Liver (tissue), 3 donors: ENCODE results near the gene RCVRN.

Experiments
- ATF3 ChIP-seq: IDR thresholded peaks from 2 replicates; pipeline ENCODE4 v1.6.1; 2016; ENCODE audit warnings: antibody characterized with exemption
- CTCF ChIP-seq: fragments of 150-350 bp; IDR thresholded peaks from 2 replicates; pipeline ENCODE4 v1.5.1; 2017; ENCODE audit warnings: improper control_type of control experiment, low read depth, low read length; ENCODE audit not compliant: missing input control
- GABPA ChIP-seq, 2 donors: IDR thresholded peaks in 1 of 2; conservative IDR thresholded peaks in 1 of 2; 2 replicates each; pipeline ENCODE4 v1.6.1; 2016; ENCODE audit warnings: antibody characterized with exemption in 2 of 2, mild to moderate bottlenecking in 1 of 2, moderate library complexity in 1 of 2
- RAD21 ChIP-seq, 2 donors: IDR thresholded peaks; 2 replicates each; pipeline ENCODE4 v1.6.1; 2016; ENCODE audit warnings: antibody characterized with exemption in 2 of 2, mild to moderate bottlenecking in 2 of 2
- REST ChIP-seq: IDR thresholded peaks from 2 replicates; pipeline ENCODE4 v1.6.1; 2016; ENCODE audit warnings: antibody characterized with exemption, mild to moderate bottlenecking
- YY1 ChIP-seq: IDR thresholded peaks from 2 replicates; pipeline ENCODE4 v1.6.1; 2016; ENCODE audit warnings: antibody characterized with exemption, mild to moderate bottlenecking
- donor health status: healthy.
- donor health status: healthy.

- TF ChIP-seq CTCF (no peak), RAD21 (IDR thresholded peaks at IDR 0.05) (no peak), YY1 (no peak), ATF3 (no peak), REST (no peak), GABPA (IDR thresholded peaks at IDR 0.05 in 1 of 2, conservative IDR thresholded peaks at IDR 0.05 in 1 of 2) (no peak)
Measured at GRCh38 chr17:9931144-9931741, 26.2 kb upstream of the RCVRN start.
